Chondrocyte (in vitro differentiated cells): ENCODE results near the gene PTPN23. TPM values are rescaled to one million over a fixed set of nuclear protein-coding genes. Genes with fewer than 3 reads are reported as not detected.

Experiments
- DNase-seq: peaks from one replicate; pipeline ENCODE4 v3.0.0; 2021; ENCODE audit warnings: mixed read lengths, low spot score
- H3K27ac Mint-ChIP-seq: one replicate; pipeline ENCODE4 v1.8.0; 2021; ENCODE audit warnings: mild to moderate bottlenecking, moderate library complexity, mixed read lengths; ENCODE audit not compliant: unreplicated experiment
- H3K27me3 Mint-ChIP-seq: 2 replicates; pipeline ENCODE4 v1.8.0; 2021; ENCODE audit warnings: low read depth, mixed read lengths
- H3K36me3 Mint-ChIP-seq: 2 replicates; pipeline ENCODE4 v1.8.0; 2021; ENCODE audit warnings: low read depth, mixed read lengths
- H3K4me1 Mint-ChIP-seq: 2 replicates; pipeline ENCODE4 v1.8.0; 2021; ENCODE audit warnings: low read depth, mild to moderate bottlenecking, mixed read lengths
- H3K4me3 Mint-ChIP-seq: one replicate; pipeline ENCODE4 v1.8.0; 2021; ENCODE audit warnings: mild to moderate bottlenecking, moderate library complexity, mixed read lengths; ENCODE audit not compliant: unreplicated experiment
- H3K9me3 Mint-ChIP-seq: 2 replicates; pipeline ENCODE4 v1.8.0; 2021; ENCODE audit warnings: low read depth, mixed read lengths
- total RNA-seq: library from RNA; stranded (reverse); gene quantifications from 3 replicates; pipeline ENCODE4 v1.2.1, GENCODE V29; 2021
- TF ChIP-seq, protein P1 (sequence below): fragments of 200-600 bp; sonication (generic); IDR thresholded peaks from 2 replicates; pipeline ENCODE4 v1.5.0; 2021; ENCODE audit warnings: antibody characterized with exemption, mild to moderate bottlenecking, moderate library complexity

Gene PTPN23
- total RNA-seq, 1 donor from 2014 or later = 47.8 TPM

DNA sequence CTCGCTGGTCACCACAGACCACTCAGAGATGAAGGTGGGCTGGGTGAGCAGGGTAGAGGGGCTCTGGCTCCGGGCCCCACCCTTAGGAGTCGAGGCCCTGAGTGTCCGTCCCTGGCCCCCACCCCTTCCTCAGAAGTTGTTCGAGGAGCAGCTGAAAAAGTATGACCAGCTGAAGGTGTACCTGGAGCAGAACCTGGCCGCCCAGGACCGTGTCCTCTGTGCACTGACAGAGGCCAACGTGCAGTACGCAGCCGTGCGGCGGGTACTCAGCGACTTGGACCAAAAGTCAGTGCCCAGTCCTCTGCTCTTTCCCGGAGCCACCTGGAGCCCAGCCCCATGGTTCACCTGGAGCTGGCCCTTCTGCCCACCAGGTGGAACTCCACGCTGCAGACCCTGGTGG is 28.5 kb downstream of the PTPN23 start:
- peaks cover 15% of the 10 kb centered on the region for H3K4me1 Mint-ChIP-seq
- H3K36me3 Mint-ChIP-seq = peaks cover 13% of the 10 kb centered on the region
- H3K4me3 Mint-ChIP-seq = no peak overlapping the region
- H3K27me3 Mint-ChIP-seq = no peaks in the 10 kb centered on the region
- TF ChIP-seq, protein P1, sequence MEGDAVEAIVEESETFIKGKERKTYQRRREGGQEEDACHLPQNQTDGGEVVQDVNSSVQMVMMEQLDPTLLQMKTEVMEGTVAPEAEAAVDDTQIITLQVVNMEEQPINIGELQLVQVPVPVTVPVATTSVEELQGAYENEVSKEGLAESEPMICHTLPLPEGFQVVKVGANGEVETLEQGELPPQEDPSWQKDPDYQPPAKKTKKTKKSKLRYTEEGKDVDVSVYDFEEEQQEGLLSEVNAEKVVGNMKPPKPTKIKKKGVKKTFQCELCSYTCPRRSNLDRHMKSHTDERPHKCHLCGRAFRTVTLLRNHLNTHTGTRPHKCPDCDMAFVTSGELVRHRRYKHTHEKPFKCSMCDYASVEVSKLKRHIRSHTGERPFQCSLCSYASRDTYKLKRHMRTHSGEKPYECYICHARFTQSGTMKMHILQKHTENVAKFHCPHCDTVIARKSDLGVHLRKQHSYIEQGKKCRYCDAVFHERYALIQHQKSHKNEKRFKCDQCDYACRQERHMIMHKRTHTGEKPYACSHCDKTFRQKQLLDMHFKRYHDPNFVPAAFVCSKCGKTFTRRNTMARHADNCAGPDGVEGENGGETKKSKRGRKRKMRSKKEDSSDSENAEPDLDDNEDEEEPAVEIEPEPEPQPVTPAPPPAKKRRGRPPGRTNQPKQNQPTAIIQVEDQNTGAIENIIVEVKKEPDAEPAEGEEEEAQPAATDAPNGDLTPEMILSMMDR = no peak
- DNase-seq = no peak
- no peaks in the 10 kb centered on the region for H3K9me3 Mint-ChIP-seq
- H3K27ac Mint-ChIP-seq = no peak overlapping the region

DNA sequence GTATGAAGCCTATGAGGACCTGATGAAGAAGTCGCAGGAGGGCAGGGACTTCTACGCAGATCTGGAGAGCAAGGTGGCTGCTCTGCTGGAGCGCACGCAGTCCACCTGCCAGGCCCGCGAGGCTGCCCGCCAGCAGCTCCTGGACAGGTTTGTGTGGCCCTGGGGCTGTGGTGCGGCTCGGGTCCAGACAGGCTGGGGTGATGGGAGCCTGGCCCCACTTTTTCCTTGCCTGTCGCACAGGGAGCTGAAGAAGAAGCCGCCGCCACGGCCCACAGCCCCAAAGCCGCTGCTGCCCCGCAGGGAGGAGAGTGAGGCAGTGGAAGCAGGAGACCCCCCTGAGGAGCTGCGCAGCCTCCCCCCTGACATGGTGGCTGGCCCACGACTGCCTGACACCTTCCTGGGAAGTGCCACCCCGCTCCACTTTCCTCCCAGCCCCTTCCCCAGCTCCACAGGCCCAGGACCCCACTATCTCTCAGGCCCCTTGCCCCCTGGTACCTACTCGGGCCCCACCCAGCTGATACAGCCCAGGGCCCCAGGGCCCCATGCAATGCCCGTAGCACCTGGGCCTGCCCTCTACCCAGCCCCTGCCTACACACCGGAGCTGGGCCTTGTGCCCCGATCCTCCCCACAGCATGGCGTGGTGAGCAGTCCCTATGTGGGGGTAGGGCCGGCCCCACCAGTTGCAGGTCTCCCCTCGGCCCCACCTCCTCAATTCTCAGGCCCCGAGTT is 29.0 kb downstream of the PTPN23 start:
- TF ChIP-seq, protein P1 = no peak
- Mint-ChIP-seq H3K36me3 (peaks cover 14% of the 10 kb centered on the region), H3K4me1 (peaks cover 9% of the 10 kb centered on the region), H3K27ac (no peak overlapping the region), H3K27me3 (no peaks in the 10 kb centered on the region), H3K9me3 (no peaks in the 10 kb centered on the region), H3K4me3 (no peak overlapping the region)
- DNase-seq = no peak

DNA sequence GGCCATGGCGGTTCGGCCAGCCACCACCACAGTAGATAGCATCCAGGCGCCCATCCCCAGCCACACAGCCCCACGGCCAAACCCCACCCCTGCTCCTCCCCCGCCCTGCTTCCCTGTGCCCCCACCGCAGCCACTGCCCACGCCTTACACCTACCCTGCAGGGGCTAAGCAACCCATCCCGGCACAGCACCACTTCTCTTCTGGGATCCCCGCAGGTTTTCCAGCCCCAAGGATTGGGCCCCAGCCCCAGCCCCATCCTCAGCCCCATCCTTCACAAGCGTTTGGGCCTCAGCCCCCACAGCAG is 29.5 kb downstream of the PTPN23 start:
- no peak for DNase-seq
- Mint-ChIP-seq H3K36me3 (peaks cover 17% of the 10 kb centered on the region), H3K4me3 (no peak overlapping the region), H3K27me3 (no peaks in the 10 kb centered on the region), H3K27ac (no peak overlapping the region), H3K4me1 (peaks cover 4% of the 10 kb centered on the region), H3K9me3 (no peaks in the 10 kb centered on the region)
- TF ChIP-seq, protein P1 = no peak

DNA sequence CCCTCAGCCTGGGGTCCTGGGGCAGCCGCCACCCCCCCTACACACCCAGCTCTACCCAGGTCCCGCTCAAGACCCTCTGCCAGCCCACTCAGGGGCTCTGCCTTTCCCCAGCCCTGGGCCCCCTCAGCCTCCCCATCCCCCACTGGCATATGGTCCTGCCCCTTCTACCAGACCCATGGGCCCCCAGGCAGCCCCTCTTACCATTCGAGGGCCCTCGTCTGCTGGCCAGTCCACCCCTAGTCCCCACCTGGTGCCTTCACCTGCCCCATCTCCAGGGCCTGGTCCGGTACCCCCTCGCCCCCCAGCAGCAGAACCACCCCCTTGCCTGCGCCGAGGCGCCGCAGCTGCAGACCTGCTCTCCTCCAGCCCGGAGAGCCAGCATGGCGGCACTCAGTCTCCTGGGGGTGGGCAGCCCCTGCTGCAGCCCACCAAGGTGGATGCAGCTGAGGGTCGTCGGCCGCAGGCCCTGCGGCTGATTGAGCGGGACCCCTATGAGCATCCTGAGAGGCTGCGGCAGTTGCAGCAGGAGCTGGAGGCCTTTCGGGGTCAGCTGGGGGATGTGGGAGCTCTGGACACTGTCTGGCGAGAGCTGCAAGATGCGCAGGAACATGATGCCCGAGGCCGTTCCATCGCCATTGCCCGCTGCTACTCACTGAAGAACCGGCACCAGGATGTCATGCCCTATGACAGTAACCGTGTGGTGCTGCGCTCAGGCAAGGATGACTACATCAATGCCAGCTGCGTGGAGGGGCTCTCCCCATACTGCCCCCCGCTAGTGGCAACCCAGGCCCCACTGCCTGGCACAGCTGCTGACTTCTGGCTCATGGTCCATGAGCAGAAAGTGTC is 30.2 kb downstream of the PTPN23 start:
- H3K27ac Mint-ChIP-seq = no peak overlapping the region
- H3K4me3 Mint-ChIP-seq = no peak overlapping the region
- H3K9me3 Mint-ChIP-seq = no peaks in the 10 kb centered on the region
- TF ChIP-seq, protein P1 = no peak
- peaks cover 17% of the 10 kb centered on the region for H3K36me3 Mint-ChIP-seq
- peak; percentile 89 for DNase-seq
- no peaks in the 10 kb centered on the region for H3K27me3 Mint-ChIP-seq
- no peaks in the 10 kb centered on the region for H3K4me1 Mint-ChIP-seq

DNA sequence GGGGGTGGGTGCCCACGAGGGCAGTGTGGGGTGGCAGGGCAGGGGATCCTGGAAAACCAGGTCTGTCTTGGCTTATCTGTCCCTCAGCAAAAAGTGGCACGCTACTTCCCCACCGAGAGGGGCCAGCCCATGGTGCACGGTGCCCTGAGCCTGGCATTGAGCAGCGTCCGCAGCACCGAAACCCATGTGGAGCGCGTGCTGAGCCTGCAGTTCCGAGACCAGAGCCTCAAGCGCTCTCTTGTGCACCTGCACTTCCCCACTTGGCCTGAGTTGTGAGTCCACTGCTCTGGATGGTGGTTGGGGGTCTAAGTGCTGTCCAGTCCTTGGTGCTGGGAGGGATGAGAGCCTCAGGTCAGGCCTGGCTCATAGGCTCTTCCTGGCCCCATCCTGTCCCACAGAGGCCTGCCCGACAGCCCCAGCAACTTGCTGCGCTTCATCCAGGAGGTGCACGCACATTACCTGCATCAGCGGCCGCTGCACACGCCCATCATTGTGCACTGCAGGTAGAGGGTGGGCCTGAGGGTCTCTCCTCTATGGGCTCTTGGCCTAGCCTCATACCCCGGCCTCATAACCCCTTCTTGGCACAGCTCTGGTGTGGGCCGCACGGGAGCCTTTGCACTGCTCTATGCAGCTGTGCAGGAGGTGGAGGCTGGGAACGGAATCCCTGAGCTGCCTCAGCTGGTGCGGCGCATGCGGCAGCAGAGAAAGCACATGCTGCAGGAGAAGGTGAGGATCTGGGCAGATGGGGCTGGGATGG is 31.1 kb downstream of the PTPN23 start:
- Mint-ChIP-seq H3K36me3 (peaks cover 15% of the 10 kb centered on the region), H3K4me3 (no peak overlapping the region), H3K4me1 (no peaks in the 10 kb centered on the region), H3K9me3 (no peaks in the 10 kb centered on the region), H3K27ac (no peak overlapping the region), H3K27me3 (no peaks in the 10 kb centered on the region)
- TF ChIP-seq, protein P1 = no peak
- DNase-seq = no peak
